NOMO-1 treated with DMSO at 0.1 percent for 48 hours (cell line): Measurements from ENCODE around the gene ADORA1.

ENCODE experiments used
- DNase-seq: peaks from one replicate; lab custom pipeline; 2025; ENCODE audit not compliant: unreplicated experiment; lab: John Stamatoyannopoulos, UW

The ADORA1 gene

DNA sequence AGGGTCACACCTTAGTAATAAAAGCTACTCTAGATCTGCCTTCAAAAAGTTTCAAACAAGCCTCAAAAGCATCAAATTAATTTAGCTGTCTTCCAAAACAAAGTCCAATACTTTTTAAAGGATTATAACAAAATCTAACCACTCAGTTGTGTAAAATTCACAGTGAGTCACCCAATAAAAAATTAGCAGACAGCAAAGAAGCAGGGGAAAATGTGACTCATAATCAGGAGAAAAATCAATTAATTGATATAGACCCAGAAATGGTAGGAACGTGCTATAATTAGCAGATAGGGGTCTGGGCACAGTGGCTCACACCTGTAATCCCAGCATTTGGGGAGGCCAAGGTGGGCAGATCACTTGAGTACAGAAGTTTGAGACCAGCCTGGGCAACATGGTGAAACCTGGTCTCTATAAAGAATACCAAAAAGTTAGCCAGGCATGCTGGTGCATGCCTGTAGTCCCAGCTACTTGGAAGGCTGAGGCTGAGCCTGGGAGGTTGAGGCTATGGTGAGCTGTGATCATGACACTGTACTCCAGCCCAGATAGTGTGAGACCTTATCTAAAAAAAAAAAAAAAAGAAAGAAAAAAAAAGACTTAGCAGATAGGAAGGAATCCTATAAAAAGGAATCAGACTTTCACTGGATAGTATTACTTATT, 33.6 kb upstream of the ADORA1 start:
- no peak for DNase-seq

DNA sequence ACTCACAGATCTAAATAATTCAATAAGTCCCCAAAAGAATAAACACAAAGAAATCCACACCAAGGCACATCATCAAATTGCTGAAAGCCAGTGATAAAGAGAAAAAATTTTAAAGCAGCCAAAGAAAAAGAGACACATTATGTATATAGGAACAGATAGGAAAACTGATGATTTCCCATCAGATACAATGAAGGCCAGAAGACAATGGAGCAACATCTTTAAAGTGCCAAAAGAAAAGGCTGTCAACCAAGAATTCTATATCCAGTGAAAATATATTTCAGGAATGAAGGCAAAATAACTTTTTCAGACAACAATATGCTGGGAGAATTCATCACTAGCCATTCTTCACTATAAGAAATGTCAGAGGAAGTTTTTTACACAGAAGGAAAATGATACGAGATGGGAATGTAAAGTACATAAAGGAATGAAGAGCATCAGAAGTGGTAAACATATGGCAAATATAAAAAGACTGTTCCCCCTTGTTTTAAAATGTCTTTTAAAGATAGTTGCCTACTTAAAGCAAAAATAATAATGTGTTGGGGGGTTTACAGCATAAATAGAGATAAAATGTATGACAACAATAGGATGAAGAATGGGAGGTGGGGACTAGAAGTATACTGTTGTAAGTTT, 32.4 kb upstream of the ADORA1 start:
- peak; percentile 14 for DNase-seq

GRCh38 chr1:203096566-203096965, 31.0 kb upstream of the ADORA1 start:
- DNase-seq: no peak

DNA sequence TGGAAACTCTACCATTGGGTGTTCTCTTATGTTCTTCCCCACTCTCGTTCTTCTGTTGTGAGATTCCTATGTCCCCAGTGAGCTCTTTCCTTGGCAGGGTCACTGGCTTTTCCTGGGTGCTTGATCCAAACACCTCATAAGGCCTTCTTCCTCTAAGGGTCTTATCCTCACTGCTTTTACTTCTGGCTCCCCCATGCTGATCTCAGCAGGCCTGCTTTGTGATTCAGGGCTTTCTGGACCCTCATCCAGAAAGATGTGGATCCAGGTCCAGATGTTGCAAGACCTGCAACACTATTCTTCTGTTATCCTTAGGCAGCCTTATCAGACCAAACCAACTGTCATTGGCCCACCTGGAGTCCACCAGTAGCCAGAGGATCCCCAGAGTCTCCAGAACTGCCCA, 30.5 kb upstream of the ADORA1 start:
- DNase-seq: no peak

DNA sequence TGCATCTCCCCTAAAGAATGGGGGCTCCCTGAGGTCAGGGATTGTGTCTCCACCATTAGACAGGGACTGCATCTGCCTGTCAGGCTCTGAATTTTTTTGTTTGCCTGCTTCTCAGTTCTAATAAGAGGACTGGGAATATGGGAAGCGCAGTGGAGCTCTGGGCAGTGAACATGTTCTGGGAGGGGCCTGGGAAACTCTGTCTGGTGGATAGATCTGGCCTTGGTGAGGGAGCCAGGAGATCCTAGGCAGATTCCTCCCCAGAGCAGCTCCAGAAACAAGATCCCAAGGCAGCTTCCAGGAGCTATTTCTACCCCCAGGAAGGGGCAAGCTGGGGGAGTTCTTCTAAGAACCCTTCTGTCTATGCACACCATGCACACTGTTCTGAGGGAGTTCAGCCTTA, 29.1 kb upstream of the ADORA1 start:
- no peak for DNase-seq

DNA sequence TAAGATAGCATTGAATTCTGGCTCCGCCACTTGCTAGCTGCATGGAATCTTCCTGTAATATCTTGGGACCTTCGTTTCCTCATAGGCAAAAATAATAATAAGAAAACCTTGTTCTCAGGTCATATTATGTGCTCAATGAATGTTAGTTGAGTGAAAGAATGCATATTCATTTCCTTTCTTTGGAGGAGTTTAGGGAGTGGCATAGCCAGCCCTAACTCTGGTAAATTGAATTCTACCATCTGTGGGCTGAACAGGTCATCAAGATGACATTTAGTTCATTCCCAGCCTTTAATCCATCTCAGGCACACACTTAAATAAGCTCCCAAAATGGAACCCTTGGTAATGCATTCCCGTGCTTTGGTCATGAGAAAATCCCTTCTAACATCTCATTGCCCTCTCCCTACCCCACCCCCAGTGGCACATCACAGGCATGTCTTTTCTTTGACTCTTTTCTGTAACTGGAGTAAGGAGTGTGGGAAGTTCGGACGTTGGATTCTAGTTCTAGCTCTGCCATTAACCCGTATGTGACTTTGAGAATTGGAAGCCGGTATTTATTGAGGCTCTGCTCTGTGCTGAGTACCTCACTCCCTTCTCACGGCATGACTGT, 28.5 kb upstream of the ADORA1 start:
- DNase-seq: no peak

DNA sequence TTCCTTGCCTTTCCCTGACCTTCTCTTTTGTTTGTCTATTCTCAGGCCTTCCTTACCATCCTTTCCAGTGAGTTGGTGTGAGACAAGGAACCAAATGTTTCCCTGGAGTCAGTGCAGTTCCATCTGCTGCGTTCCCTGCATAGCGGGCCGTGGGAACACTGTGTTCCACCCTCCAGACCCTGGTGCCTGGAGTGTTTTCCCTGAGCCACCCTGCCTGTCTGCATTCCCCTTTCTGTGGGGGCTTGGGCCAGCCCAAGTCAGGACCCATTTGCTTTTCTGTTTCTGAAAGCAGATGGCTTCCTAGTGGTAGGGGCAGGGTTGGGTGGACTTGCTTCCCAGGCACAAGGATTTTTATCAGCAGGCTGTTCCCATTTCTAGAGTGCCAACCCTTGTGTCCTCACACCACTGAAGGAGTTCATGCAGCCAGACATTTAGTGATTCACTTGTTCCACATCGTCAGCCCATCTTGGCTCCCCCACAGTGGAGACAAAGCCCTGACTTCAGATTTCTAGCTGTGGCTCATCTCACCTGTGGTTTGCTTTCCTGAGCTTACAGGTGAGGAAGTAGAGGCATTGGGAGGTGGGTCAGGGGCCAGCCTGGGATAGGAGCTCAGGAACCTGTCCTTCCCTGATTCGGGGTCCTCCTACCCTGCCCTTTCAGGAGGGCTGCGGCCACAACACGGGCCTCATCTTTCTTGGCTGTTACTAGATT, 27.6 kb upstream of the ADORA1 start:
- no peak for DNase-seq

GRCh38 chr1:203100516-203100869, 27.0 kb upstream of the ADORA1 start:
- DNase-seq: no peak

DNA sequence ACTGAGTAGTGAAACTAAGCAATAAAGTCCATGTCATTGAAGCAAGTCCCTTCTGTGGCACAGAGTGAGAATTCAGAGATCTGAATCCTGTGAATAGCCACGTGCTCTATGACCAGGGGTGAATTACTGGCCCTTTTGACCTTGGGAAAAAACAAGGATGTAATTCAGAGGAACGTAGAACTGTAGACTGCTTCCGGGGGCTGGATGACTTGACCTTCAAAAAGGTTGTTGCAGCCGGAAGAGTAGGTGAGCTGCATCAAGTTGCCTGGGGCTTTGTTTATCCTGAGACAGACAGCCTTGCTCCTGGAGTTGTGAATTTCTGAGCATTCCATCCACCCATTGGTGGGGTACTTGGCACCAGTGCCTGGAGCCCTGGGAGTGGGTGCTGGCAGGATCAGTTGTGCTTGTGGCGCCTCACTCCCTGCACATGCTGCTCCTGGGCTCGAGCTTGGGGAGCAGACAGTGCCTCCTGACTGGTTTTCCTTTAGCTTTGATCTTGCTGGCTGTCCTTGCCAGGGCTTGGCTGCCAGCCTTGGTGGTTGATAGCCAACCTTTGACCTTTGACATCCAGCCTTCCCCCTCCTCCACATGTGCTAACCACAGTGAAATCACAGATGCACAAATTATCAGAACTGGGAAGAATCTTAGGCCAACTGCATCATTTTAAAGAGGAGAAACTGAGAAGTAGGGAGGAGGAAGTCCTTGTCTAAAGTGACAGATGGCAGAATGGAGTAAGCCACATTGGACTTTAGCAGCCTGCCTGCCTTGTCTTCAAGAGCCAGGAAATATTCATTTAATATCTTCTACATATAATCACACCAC, 25.5 kb upstream of the ADORA1 start:
- peak; percentile 42 for DNase-seq

DNA sequence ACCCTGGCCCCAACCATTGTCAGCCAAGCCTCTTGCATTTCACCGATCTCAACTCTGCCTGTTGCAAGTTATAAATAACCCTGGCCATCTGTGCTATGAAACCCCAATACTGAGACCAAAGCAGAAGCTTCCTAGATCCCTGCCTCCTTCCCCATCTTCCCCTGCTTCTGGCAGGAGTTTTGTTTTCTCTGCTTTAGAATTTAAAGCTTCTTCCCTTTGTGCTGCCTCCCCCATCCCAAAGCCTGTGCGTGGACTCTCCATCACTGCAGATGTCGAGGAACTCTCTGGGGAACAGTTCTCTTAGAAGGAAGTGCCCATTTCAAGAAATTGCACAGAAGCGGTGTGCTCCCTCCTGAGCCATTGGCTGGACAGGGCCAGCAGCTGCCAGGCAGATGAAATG, 24.3 kb upstream of the ADORA1 start:
- no peak for DNase-seq

DNA sequence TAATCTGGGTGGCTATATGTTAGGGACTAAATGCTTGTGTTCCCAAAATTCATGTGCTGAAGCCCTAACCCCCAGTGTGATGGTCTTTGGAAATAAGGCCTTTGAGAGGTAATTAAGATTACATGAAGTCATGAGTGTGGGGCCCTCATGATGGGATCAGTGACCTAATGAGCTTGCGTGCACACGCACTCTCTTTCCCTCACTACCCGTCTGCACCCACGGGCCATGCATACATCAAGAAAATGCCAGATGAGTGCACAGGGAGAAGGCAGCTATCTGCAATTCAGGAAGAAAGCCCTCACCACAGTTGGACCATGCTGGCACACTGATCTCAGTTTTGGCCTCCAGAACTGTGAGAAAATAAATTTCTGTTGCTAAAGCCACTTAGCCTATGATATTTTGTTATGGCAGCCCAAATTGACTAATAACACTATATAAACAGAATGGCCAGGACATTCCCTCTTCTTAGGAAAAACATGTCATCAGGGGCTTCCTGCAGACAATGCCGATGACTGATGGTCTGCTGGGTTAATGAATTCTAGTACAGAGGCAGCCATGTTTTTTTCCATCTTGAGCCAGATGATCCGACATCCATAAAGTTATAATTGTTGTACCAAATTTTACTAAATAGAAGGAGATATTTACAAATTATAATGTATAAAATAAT, 23.6 kb upstream of the ADORA1 start:
- DNase-seq: no peak

- peak; percentile 45 for DNase-seq
Observed at GRCh38 chr1:203104789-203105390, 22.6 kb upstream of the ADORA1 start.

DNA sequence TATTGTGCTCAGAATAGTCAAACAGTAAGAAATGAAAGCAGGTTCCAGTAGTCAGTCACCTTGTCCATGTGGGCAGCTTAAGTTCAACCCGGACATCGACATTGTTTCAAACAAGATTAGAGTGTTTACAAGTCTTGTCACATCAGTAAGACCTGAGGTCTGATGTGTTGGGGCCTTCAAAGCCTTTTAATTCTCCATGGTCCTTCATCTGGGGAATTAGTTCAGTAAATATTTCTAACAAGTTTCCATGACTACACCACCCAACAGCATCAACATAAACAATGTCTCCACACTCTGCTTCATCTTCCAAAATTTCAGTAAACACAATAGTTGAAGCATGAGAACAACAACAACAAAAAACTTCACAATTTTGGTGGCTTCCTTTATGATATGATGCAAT, 15.1 kb upstream of the ADORA1 start:
- no peak for DNase-seq

- DNase-seq: no peak
Observed at GRCh38 chr1:203113308-203113707, 14.2 kb upstream of the ADORA1 start.

- DNase-seq: no peak
Observed at GRCh38 chr1:203114202-203114601, 13.3 kb upstream of the ADORA1 start.

GRCh38 chr1:203116091-203116820, 11.3 kb upstream of the ADORA1 start:
- no peak for DNase-seq

- DNase-seq: peak; percentile 36
Observed at GRCh38 chr1:203117611-203118575, 9.6 kb upstream of the ADORA1 start.

GRCh38 chr1:203120325-203121153, 7.0 kb upstream of the ADORA1 start:
- no peak for DNase-seq
